ENCODE measurements around the gene GMCL1. TPM values are rescaled to one million over a fixed set of nuclear protein-coding genes. Genes with fewer than 3 reads are reported as not detected.
"Not testable (repeated sequence)": the region's sequence is repeated elsewhere in the genome, so short reads cannot be mapped to it uniquely, and the experiment has no call there.

The GMCL1 gene
- total and polyA plus RNA-seq, 3 experiments from 2014 or later = 15.5 to 38.4 (median 17.6) TPM

GRCh38 chr2:69830045-69830905 lies 815 bp downstream of the GMCL1 start:
- H3K4me3 ChIP-seq (ENCODE audit: low read length) = peak overlapping the region; percentile 98
- H3K27ac Mint-ChIP-seq = peak overlapping the region; percentile 95 to 99 (median 97)
- H3K36me3 Mint-ChIP-seq = peaks cover 0 to 22% (median 5%) of the 10 kb centered on the region in 3 donors
- H3K27me3 Mint-ChIP-seq = no peaks in the 10 kb centered on the region
- H3K4me3 Mint-ChIP-seq = peak overlapping the region; percentile 84 to 99 (median 96)
- no peaks in the 10 kb centered on the region for H3K9me3 Mint-ChIP-seq
- H3K9me3 ChIP-seq (ENCODE audit: low read length) = no peaks in the 10 kb centered on the region
- ChIA-PET POLR2A (interaction anchor here (0.6 to 0.7 kb wide), 2 partner anchors 230 to 278 kb away, joined by 3 to 4 read pairs; no protein-coding TSS in a partner anchor), CTCF (interaction anchor here (1.6 kb wide), 1 partner anchor 13 kb away, joined by 5 read pairs; no protein-coding TSS in a partner anchor)
- H3K4me1 ChIP-seq (ENCODE audit: insufficient read depth, low read length) = peaks cover 49% of the 10 kb centered on the region
- H3K27ac ChIP-seq (ENCODE audit: low read depth, low read length) = peak overlapping the region; percentile 93
- no peaks in the 10 kb centered on the region for H3K27me3 ChIP-seq (ENCODE audit: insufficient read depth, low read length, poor library complexity, severe bottlenecking)
- no peaks in the 10 kb centered on the region for H3K36me3 ChIP-seq (ENCODE audit: insufficient read depth, low read length)
- DNase-seq = peak; percentile 15 to 66 (median 54)
- peaks cover 47 to 69% (median 64%) of the 10 kb centered on the region in 3 donors for H3K4me1 Mint-ChIP-seq

- not testable (repeated sequence) for H3K27ac ChIP-seq (ENCODE audit: low read depth, low read length)
- peak overlapping the region; percentile 84 to 99 (median 96) for H3K4me3 Mint-ChIP-seq
- H3K27ac Mint-ChIP-seq = peak overlapping the region in 4 of 8 donors; percentile 55 to 99 (median 92)
These were observed 1.4 kb downstream of the GMCL1 start for GRCh38 chr2:69830906-69831241.

GRCh38 chr2:69831354-69831905 lies 2.0 kb downstream of the GMCL1 start:
- H3K36me3 Mint-ChIP-seq = peaks cover 0 to 23% (median 5%) of the 10 kb centered on the region in 3 donors
- ChIA-PET POLR2A (no interaction called here), CTCF (interaction anchor here (1.6 kb wide), 1 partner anchor 15 kb away, joined by 5 read pairs; no protein-coding TSS in a partner anchor)
- H3K4me1 Mint-ChIP-seq = peaks cover 58 to 81% (median 75%) of the 10 kb centered on the region in 3 donors
- H3K27ac Mint-ChIP-seq = peak overlapping the region in 4 of 8 donors; percentile 53 to 99 (median 70)
- no peak for DNase-seq
- H3K27me3 Mint-ChIP-seq = no peaks in the 10 kb centered on the region
- no peak overlapping the region for H3K4me3 ChIP-seq (ENCODE audit: low read length)
- no peak overlapping the region for H3K27ac ChIP-seq (ENCODE audit: low read depth, low read length)
- no peaks in the 10 kb centered on the region for H3K9me3 ChIP-seq (ENCODE audit: low read length)
- H3K4me1 ChIP-seq (ENCODE audit: insufficient read depth, low read length) = peaks cover 49% of the 10 kb centered on the region
- H3K9me3 Mint-ChIP-seq = no peaks in the 10 kb centered on the region
- H3K27me3 ChIP-seq (ENCODE audit: insufficient read depth, low read length, poor library complexity, severe bottlenecking) = no peaks in the 10 kb centered on the region
- H3K4me3 Mint-ChIP-seq = peak overlapping the region; percentile 53 to 99 (median 96)
- H3K36me3 ChIP-seq (ENCODE audit: insufficient read depth, low read length) = no peaks in the 10 kb centered on the region

More at GRCh38 chr2:69830906-69831241, 1.4 kb downstream of the GMCL1 start:
- H3K27me3 ChIP-seq (ENCODE audit: insufficient read depth, low read length, poor library complexity, severe bottlenecking); POLR2A ChIA-PET; H3K36me3 ChIP-seq (ENCODE audit: insufficient read depth, low read length); H3K9me3 Mint-ChIP-seq; H3K9me3 ChIP-seq (ENCODE audit: low read length); DNase-seq; H3K27me3 Mint-ChIP-seq: not testable (repeated sequence)
- peaks cover 49% of the 10 kb centered on the region for H3K4me1 ChIP-seq (ENCODE audit: insufficient read depth, low read length)
- H3K36me3 Mint-ChIP-seq = peaks cover 0 to 23% (median 5%) of the 10 kb centered on the region in 3 donors
- peaks cover 53 to 75% (median 70%) of the 10 kb centered on the region in 3 donors for H3K4me1 Mint-ChIP-seq
- CTCF ChIA-PET = interaction anchor here (1.6 kb wide), 1 partner anchor 14 kb away, joined by 5 read pairs; no protein-coding TSS in a partner anchor
- peak overlapping the region; percentile 98 for H3K4me3 ChIP-seq (ENCODE audit: low read length)

GRCh38 chr2:69833752-69834151 lies 4.3 kb downstream of the GMCL1 start:
- Histone ChIP-seq H3K36me3 (ENCODE audit: insufficient read depth, low read length) (no peaks in the 10 kb centered on the region), H3K27ac (ENCODE audit: low read depth, low read length) (no peak overlapping the region), H3K27me3 (ENCODE audit: insufficient read depth, low read length, poor library complexity, severe bottlenecking) (no peaks in the 10 kb centered on the region), H3K4me1 (ENCODE audit: insufficient read depth, low read length) (peaks cover 46% of the 10 kb centered on the region), H3K4me3 (ENCODE audit: low read length) (no peak overlapping the region), H3K9me3 (ENCODE audit: low read length) (no peaks in the 10 kb centered on the region)
- no peak for DNase-seq
- Mint-ChIP-seq H3K27me3 (no peaks in the 10 kb centered on the region), H3K27ac (peak overlapping the region in 5 of 8 donors; percentile 15 to 81 (median 63)), H3K36me3 (peaks cover 0 to 35% (median 7%) of the 10 kb centered on the region in 3 donors), H3K4me3 (peak overlapping the region in 3 of 7 donors; percentile 12 to 70 (median 26)), H3K9me3 (no peaks in the 10 kb centered on the region), H3K4me1 (peaks cover 58 to 78% (median 74%) of the 10 kb centered on the region in 3 donors)
- POLR2A ChIA-PET = no interaction called here
- CTCF ChIA-PET = no interaction called here

- H3K27me3 ChIP-seq (ENCODE audit: insufficient read depth, low read length, poor library complexity, severe bottlenecking) = no peaks in the 10 kb centered on the region
- Mint-ChIP-seq H3K27ac (peak overlapping the region in 2 of 8 donors; percentile 18 to 61), H3K4me3 (peak overlapping the region in 3 of 7 donors; percentile 2 to 49 (median 8)), H3K36me3 (peaks cover 0 to 43% (median 14%) of the 10 kb centered on the region in 3 donors), H3K27me3 (no peaks in the 10 kb centered on the region), H3K9me3 (no peaks in the 10 kb centered on the region), H3K4me1 (peaks cover 52 to 69% (median 62%) of the 10 kb centered on the region in 3 donors)
- H3K9me3 ChIP-seq (ENCODE audit: low read length) = no peaks in the 10 kb centered on the region
- POLR2A ChIA-PET = no interaction called here
- CTCF ChIA-PET = no interaction called here
- H3K36me3 ChIP-seq (ENCODE audit: insufficient read depth, low read length) = peaks cover 8% of the 10 kb centered on the region
- peaks cover 41% of the 10 kb centered on the region for H3K4me1 ChIP-seq (ENCODE audit: insufficient read depth, low read length)
- H3K27ac ChIP-seq (ENCODE audit: low read depth, low read length) = no peak overlapping the region
- DNase-seq = no peak
- H3K4me3 ChIP-seq (ENCODE audit: low read length) = no peak overlapping the region
These were observed 6.2 kb downstream of the GMCL1 start for GRCh38 chr2:69835666-69836065.

- H3K9me3 ChIP-seq (ENCODE audit: low read length) = no peaks in the 10 kb centered on the region
- H3K4me1 Mint-ChIP-seq = peaks cover 46 to 64% (median 55%) of the 10 kb centered on the region in 3 donors
- ChIA-PET POLR2A (no interaction called here), CTCF (no interaction called here)
- no peaks in the 10 kb centered on the region for H3K27me3 Mint-ChIP-seq
- peak overlapping the region in 3 of 8 donors; percentile 48 to 73 (median 61) for H3K27ac Mint-ChIP-seq
- H3K4me3 Mint-ChIP-seq = peak overlapping the region in 1 of 7 donors; percentile 8
- no peak overlapping the region for H3K27ac ChIP-seq (ENCODE audit: low read depth, low read length)
- no peaks in the 10 kb centered on the region for H3K9me3 Mint-ChIP-seq
- peaks cover 8% of the 10 kb centered on the region for H3K36me3 ChIP-seq (ENCODE audit: insufficient read depth, low read length)
- H3K4me3 ChIP-seq (ENCODE audit: low read length) = no peak overlapping the region
- H3K4me1 ChIP-seq (ENCODE audit: insufficient read depth, low read length) = peaks cover 34% of the 10 kb centered on the region
- H3K27me3 ChIP-seq (ENCODE audit: insufficient read depth, low read length, poor library complexity, severe bottlenecking) = no peaks in the 10 kb centered on the region
- DNase-seq = no peak
- peaks cover 0 to 43% (median 14%) of the 10 kb centered on the region in 3 donors for H3K36me3 Mint-ChIP-seq
These were observed 6.9 kb downstream of the GMCL1 start for GRCh38 chr2:69836316-69836715.

DNA sequence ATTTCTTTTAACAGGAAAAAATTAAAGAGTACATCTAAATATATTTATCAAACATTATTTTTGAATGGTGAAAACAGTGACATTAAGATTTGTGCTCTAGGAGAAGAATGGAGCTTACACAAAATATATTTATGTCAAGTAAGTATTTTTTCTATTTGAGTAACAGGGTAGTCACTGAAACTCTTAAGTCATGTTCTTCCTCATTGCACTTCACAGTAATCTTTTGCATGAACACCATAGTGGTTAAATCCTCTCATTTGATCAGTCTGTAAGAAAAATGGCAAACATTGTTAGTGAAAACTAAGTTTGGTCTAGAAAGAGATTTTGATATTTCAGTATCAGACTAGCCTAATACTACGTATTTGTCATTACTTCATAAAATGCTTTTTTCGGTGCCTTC lies 8.1 kb downstream of the GMCL1 start:
- H3K27ac Mint-ChIP-seq = no peak overlapping the region

GRCh38 chr2:69843993-69844392 lies 14.5 kb downstream of the GMCL1 start:
- no peak for DNase-seq
- H3K4me1 Mint-ChIP-seq = peaks cover 0 to 8% (median 0%) of the 10 kb centered on the region in 3 donors
- Histone ChIP-seq H3K36me3 (ENCODE audit: insufficient read depth, low read length) (peaks cover 8% of the 10 kb centered on the region), H3K9me3 (ENCODE audit: low read length) (no peaks in the 10 kb centered on the region), H3K4me1 (ENCODE audit: insufficient read depth, low read length) (no peaks in the 10 kb centered on the region), H3K4me3 (ENCODE audit: low read length) (no peak overlapping the region), H3K27ac (ENCODE audit: low read depth, low read length) (no peak overlapping the region), H3K27me3 (ENCODE audit: insufficient read depth, low read length, poor library complexity, severe bottlenecking) (no peaks in the 10 kb centered on the region)
- POLR2A ChIA-PET = no interaction called here
- H3K27me3 Mint-ChIP-seq = no peaks in the 10 kb centered on the region
- no peak overlapping the region for H3K4me3 Mint-ChIP-seq
- H3K9me3 Mint-ChIP-seq = no peaks in the 10 kb centered on the region
- peaks cover 0 to 70% (median 25%) of the 10 kb centered on the region in 3 donors for H3K36me3 Mint-ChIP-seq
- no peak overlapping the region for H3K27ac Mint-ChIP-seq
- CTCF ChIA-PET = no interaction called here

More for the DNA sequence above, 8.1 kb downstream of the GMCL1 start:
- CTCF ChIA-PET = no interaction called here
- Histone ChIP-seq H3K4me3 (ENCODE audit: low read length) (no peak overlapping the region), H3K4me1 (ENCODE audit: insufficient read depth, low read length) (peaks cover 22% of the 10 kb centered on the region), H3K27me3 (ENCODE audit: insufficient read depth, low read length, poor library complexity, severe bottlenecking) (no peaks in the 10 kb centered on the region), H3K9me3 (ENCODE audit: low read length) (no peaks in the 10 kb centered on the region), H3K27ac (ENCODE audit: low read depth, low read length) (no peak overlapping the region), H3K36me3 (ENCODE audit: insufficient read depth, low read length) (peaks cover 8% of the 10 kb centered on the region)
- Mint-ChIP-seq H3K9me3 (no peaks in the 10 kb centered on the region), H3K4me1 (peaks cover 36 to 59% (median 45%) of the 10 kb centered on the region in 3 donors), H3K4me3 (no peak overlapping the region), H3K36me3 (peaks cover 0 to 51% (median 20%) of the 10 kb centered on the region in 3 donors), H3K27me3 (no peaks in the 10 kb centered on the region)
- no peak for DNase-seq
- POLR2A ChIA-PET = no interaction called here

All from CD8-positive, alpha-beta memory T cell (primary cell).